ENCODE data around the gene AZGP1.
A peak's percentile ranks its signal among the peaks of the same experiment; 100 is the strongest.

Gene AZGP1

GRCh38 chr7:99918959-99919813, 56.6 kb downstream of the AZGP1 start, which contains the start of gene TRIM4:
Gene TRIM4 (minus strand): TSS chr7:99919530. CDS start chr7:99919401, 129 bp downstream.
- peak; percentile 59 for TF ChIP-seq CTCF (conservative IDR thresholded peaks at IDR 0.05)
- H3K27ac ChIP-seq = peak within 1 kb of the TSS; percentile 95
